Measurements from ENCODE around the gene MKS1.
A peak's percentile ranks its signal among the peaks of the same experiment; 100 is the strongest.

The MKS1 gene

DNA sequence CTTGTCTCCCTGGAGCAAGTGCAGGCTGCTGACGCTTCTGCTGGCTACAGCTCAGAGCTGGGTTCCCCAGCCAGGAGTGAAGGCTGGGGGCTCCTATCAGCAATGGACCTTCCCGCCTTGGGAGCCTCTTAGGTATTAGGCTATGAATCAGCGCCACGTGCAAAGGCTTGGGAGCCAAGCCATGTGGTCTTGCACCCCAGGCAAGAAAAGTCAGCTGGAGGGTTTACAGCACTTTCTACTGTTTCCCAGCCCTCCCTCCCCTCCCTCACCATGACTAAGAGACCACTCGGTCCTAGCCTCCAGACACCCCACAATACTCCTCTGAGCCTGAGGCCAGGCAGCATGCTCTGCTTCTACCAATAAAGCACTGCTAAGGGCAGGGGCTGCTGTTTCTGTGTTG, 14.3 kb downstream of the MKS1 start:
- no peak for DNase-seq (ENCODE audit: low read depth)
- H3K4me3 ChIP-seq (ENCODE audit: low read length) = no peak overlapping the region
- TF ChIP-seq CTCF (conservative IDR thresholded peaks at IDR 0.05; ENCODE audit: low read length) = no peak

GRCh38 chr17:58202859-58203258, 16.2 kb downstream of the MKS1 start:
- no peak for TF ChIP-seq CTCF (conservative IDR thresholded peaks at IDR 0.05; ENCODE audit: low read length)
- no peak overlapping the region for H3K4me3 ChIP-seq (ENCODE audit: low read length)
- DNase-seq (ENCODE audit: low read depth) = no peak

GRCh38 chr17:58200024-58200633, 18.9 kb downstream of the MKS1 start:
- peak; percentile 56 for TF ChIP-seq CTCF (conservative IDR thresholded peaks at IDR 0.05; ENCODE audit: low read length)
- peak; percentile 39 for DNase-seq (ENCODE audit: low read depth)
- no peak overlapping the region for H3K4me3 ChIP-seq (ENCODE audit: low read length)

DNA sequence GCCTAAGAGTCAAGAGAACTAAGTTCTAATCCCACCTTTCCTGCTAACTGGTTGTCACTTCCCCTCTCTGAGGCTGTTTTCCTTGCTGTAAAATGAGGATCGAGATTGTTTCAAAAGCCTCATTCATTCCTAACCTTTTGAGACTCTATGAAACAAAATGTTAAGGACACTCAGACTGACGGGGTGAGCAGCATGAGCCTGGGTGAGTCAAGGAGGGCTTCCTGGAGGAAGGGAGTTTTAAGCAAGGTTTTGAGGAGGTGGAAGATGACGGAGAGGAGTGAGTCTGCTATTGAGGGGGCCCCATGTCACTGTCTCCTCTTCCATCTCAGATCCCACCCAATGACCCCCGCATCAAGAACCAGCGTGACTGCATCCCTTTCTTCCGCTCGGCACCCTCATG, 22.4 kb downstream of the MKS1 start:
- no peak for DNase-seq (ENCODE audit: low read depth)
- no peak for TF ChIP-seq CTCF (conservative IDR thresholded peaks at IDR 0.05; ENCODE audit: low read length)
- no peak overlapping the region for H3K4me3 ChIP-seq (ENCODE audit: low read length)

GRCh38 chr17:58195518-58196123, 23.4 kb downstream of the MKS1 start:
- no peak for DNase-seq (ENCODE audit: low read depth)
- H3K4me3 ChIP-seq (ENCODE audit: low read length) = no peak overlapping the region
- TF ChIP-seq CTCF (conservative IDR thresholded peaks at IDR 0.05; ENCODE audit: low read length) = no peak

GRCh38 chr17:58193641-58194255, 25.3 kb downstream of the MKS1 start:
- DNase-seq (ENCODE audit: low read depth) = no peak
- no peak overlapping the region for H3K4me3 ChIP-seq (ENCODE audit: low read length)
- TF ChIP-seq CTCF (conservative IDR thresholded peaks at IDR 0.05; ENCODE audit: low read length) = no peak

GRCh38 chr17:58192612-58193011, 26.4 kb downstream of the MKS1 start, which contains the start of gene EPX:
Gene EPX (plus strand): TSS chr17:58192726. CDS start chr17:58192847, 121 bp downstream.
- no peak within 1 kb of the TSS for H3K4me3 ChIP-seq (ENCODE audit: low read length)
- TF ChIP-seq CTCF (conservative IDR thresholded peaks at IDR 0.05; ENCODE audit: low read length) = no peak
- no peak for DNase-seq (ENCODE audit: low read depth)

Data from AG10803 (cell line).